ENCODE measurements around the gene NFYC.
"Not testable (repeated sequence)": the region's sequence is repeated elsewhere in the genome, so short reads cannot be mapped to it uniquely, and the experiment has no call there.

NFYC gene

DNA sequence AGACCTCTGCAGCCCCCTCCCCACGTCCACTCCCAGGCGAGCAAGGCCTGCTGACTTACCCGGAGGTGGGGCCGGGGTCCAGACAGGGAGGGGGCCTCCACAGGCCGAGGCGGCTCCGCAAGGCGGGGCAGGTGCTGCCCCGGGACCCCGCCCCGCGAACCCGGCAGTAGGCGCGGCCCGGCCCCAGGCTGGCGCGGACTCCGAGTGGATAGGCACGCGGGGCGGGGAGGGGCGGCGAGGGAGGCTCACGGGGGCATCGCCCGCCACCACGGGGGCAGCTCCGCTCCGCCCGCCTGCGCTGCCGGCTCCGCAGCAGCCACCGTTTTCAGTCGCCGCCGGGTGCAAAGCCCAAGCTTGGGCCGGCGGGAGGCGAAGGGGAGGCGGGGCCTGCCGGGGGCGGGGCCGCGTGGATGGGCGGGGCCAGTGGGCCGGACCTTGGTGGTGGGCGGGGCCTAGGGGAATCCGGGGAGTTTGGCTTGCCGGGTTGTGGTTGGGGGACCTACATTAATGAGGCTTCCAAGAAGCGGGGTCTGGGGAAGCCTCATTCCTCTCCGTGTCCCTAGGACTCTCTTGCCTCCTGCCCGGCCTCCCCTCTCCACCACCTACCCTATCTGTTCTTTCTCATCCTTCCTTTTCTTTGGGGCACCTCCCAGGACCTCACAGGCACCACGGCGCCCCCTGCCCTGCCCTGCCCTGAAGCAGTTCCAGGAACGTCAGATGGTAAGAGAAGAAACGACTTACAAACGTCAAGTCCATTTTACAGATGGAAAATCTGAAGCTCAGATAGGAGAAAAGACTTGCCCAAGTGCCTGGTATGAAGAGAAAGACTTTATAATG, 26.0 kb upstream of the NFYC start, which contains the start of gene RIMS3:
Gene RIMS3, minus strand, starts transcription at position 348 of the 837 bp plus-strand sequence. CDS start 23,757 bp downstream, outside the sequence.
- no peak for FAIRE-seq

DNA sequence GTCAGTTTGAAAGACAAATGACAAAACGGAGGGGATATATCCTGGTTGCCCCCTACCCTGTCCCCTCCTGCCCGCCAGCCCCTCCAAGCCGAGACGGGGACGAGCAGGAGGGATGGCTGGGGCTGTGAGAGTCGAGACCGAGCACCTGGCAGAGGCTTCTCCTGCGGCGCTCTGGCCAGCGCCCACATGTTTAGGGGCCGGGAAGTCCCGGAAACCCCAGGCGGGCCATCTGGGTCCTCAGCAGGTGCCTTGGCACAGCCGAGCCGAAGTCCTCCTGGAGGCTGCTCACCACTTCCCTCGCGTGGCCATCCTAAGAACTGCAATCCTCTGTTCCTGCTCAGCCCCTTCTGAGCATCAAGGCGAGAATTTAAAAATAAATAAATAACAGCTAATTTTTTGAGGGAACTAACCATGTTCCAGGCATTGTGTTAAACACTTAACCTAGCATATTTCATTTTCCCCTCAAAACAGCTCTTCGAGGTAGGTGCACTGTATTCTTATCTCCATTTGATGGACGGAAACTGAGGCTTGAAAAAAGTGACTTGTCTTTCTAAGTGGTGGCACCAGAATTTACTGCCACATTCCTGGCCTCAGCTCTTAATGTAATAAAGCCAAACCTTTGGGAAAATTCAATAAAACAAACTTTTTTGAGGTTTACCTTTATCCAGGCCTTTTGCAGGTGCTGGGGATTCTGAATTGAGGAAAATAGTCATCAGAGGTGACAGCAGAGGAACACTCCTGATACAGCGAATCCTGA, 22.6 kb upstream of the NFYC start:
- no peak for FAIRE-seq

DNA sequence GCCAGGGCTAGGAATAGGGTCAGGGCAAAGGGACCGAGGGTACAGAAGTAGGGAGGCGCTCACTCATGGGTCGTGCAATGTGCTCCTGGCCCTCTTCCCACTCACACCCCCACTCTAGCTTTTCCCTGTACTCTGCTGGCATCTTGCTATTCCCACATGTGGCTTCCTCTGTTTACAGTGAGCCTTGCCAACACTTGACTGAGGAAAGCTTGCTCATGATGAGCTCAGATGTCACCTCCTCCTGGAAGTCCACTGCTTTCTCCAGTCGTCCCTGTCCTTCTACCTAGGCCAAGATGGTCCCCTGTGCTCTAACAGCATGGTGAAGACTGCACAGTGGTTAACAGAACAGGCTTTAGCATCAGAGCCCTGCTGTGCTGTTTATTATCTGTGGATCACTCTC, 18.1 kb upstream of the NFYC start:
- no peak for FAIRE-seq

DNA sequence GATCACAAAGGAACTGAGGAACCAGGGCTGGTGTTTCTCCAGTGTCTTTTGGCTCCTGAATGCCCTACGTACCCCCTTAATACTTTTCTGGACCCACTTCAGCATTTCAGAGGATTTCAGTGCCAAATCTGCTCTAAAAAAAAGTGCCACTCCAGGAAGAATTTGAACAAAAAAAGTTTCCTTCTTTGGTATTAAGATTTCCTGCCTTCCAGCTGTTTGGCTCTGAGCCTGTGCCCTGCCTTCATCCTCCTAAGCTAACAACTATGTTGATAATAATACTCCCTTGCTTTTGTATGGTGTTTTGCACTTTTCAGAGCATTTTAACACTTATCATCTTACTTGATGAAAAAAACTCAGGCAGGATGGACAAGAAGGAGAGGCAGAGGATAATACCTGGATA, 15.0 kb upstream of the NFYC start:
- FAIRE-seq, result no peak

DNA sequence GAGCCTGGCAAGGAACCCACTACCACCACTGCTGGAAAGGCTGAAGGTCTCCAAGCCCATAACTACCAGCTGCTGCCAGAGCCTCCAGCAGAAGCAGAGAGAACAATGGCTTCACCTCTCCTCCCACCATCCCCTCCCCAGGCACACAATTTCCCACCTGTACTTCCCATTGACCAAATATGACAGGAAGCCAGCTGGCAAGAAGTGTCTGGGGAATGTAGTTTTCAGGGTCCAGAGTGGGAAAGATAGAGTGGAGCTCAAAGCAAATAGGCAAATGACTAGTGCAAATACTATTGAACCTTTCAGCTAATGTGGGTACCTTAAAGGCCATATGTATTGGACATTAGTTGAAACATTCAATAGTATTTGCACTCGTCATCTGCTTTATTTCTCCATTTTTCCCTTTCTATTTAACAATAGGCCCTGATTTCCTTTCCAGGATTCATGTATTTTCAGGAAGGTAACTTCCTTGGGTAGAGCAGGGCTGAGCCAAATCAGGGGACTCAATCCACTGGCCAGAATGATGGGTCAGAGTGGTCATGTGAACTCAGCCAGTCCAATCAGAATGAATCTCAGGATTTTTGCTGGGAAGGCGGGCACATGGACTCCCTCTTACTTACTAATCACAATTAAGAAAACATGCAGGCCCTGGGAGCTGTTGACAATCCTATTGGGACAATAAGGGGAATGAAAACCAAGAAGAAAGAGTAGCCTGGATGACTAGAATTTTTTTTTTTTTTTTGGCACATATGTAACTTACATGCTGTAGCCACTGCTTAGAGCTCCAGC, 12.1 kb upstream of the NFYC start:
- FAIRE-seq, result no peak

DNA sequence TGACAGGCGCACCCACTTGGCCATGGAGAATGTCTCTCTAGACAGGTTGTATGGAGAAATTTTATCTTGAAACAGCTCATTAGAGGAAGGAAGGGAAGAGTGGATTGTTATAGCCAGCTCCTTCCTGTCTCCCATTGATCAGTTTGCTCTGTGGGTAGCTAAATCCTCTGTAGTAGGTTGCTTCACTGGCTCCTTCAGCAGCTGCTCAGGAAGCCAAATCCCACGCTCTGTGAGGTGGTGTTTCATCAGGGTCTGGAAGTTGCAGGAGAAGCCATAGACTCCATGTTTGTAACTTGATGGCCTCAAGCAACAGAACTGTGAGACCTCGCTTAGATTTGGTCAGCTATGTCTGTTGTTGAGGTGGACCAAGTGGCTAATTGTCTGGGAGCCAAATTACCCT, 6.8 kb upstream of the NFYC start:
- no peak for FAIRE-seq

DNA sequence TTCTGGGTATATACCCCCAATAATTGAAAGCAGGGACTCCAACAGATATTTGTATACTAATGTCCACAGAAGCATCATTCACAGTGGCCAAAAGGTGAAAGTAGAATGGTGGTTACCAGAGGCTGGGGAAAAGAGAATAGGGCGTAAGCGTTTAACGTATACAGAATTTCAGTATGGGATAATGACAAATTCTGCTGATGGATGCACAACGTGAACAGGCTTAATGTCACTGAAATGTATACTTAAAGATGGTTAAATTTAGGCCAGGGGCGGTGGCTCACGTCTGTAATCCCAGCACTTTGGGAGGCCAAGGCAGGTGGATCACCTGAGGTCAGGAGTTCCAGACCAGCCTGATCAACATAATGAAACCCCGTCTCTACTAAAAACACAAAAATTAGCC, 4.4 kb upstream of the NFYC start:
- no peak for FAIRE-seq

DNA sequence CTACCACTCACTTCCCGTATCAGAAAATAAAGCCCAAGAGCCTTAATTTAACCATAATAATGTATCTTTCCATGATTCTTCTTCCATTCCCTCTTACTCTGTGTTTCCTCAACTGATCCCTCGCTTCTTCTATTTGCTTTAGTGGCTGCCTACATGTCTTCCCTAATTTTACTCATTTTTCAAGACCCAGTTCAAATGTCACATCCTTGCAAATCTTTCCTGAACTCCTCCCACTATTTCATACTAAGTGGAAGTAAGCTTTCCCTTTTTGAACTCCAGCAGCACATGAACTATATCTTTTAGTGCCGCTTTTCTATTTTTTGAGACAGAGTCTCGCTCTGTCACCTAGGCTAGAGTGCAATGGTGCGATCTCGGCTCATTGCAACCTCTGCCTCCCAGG, 3.8 kb upstream of the NFYC start:
- FAIRE-seq, result no peak

DNA sequence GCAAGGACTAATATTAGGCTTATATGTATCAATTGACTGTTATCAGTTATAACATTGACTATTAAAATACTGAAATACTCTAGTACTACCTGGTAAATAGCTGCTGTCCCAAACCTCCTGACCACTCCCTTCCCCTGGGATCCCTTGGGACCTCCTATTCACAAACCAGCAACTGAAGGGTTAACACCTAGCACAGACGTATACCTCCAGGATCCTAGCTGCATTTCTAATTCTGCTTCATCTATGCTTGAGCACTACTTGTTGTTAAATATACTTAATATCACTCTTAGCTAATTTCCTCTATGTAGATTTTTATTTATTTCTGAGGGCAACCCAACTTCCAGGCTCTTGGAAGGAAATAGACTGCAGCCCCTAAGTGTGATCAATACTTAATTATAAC, 1.8 kb upstream of the NFYC start:
- no peak for FAIRE-seq

DNA sequence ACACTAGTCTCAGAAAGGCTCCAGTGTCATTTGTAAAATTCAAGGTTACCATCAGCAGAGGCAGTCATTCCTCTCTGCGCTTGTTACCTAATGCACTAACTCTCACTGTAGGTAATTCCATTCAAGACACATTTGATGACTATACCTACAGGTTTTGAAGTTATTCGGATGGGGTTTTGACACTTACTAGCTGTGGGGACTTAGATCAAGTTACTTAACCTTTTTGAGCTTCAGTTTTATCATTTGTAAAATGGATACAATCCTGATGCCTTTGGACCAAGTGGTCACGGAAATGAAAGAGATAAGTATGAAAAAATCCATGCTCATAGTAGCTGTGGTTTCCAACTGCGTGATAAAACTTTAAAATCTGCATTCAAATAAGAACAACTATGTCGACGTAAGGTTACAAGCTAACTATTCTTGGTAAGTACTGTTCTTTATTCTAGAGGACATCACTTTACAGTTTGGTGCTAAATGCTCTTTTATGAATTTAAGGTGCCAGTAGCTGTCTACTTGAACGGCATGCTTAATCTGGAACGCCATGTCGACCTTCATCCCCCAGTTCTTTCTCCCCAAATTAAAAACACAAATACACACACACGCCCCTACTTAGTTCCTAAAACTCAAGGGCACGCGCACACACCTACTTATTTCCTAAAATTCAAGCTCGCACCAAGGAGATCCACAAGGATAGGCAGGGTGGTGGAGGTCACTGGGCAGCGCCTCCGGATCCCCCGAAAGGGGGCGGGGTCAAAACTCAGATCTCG, 550 bp upstream of the NFYC start:
- no peak for FAIRE-seq

DNA sequence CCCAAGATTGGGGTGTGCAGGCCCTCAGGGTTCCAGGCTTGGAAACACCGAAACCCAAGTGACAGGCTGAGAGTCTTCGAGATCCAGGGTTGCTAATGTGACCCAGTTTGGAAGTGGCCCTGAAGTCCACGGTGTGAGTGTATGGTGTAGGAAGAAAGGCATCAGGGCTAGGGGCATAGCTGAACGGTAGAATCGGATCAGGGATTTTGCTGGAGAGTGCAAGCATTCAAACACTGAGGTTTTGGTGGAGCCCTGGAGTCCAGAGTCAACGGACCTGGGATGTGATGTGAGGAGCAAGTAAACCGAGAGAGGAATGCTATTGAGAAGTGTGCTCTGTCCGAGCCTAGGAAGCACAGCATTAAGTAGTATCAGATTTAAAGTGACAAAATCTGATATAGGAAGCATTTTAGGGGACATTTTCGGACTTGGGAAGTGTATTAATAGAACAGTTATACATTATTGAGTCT, 958 bp downstream of the NFYC start:
- no peak for FAIRE-seq

DNA sequence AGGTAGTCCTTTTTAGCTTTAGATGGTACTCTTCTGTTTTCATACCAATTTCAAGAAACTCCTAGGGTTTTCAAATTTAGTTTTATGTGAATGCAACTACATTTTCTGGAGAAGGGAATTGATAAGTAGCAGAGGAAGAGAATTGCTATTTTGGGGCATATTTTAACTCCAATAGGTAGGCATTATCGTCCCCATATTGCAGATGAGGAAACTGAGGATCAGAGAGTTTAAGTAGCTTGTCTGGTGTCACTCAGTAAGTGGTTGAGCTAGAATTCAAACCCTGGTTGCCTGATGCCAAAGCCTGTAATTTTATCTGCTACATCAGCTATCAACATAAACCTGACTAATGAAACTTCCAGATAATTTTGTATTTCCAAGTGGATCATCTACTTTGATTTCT, 1.9 kb downstream of the NFYC start:
- no peak for FAIRE-seq

DNA sequence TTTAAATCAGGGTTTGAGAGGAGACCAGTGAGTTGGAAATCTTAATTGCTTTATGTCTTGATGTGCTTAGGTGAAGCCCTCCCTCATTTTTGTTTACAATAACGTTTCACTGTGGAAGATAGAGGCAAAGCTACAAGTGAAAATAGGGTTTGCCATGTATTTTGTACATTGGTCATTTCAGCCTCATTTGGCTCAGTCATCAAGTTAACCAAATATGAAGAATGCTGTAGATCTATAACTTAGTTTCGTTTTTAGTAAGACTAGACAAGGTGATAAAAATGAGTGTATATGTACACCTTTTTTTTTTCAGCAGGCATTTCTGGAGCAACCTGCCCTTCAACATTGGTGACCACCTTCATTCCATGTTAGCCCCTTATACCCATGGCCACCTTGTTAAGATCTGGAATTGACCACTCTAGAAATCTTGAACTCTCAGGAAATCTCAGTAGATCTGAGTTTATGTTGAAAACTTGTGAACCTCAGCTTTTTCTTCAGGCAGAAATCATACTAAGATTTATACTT, 2.9 kb downstream of the NFYC start:
- FAIRE-seq, result no peak

DNA sequence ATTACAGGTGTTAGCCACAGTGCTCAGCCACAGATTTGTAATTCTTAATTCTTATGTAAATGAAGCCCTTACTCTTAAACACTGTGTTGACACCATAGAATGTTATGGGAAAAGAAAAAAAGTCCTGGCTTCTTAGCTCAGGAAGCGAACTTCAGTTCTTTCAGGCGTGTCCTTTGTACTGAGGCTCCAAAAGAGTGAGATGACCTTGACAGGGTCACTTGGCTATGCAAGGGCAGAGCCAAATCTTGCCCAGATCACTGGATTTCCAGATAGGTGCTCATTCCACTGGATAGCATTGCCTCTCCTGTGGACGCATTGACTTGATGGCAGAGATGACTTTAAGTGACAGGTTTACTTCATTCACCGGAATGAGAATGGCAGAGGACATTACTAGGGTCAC, 4.8 kb downstream of the NFYC start:
- no peak for FAIRE-seq

DNA sequence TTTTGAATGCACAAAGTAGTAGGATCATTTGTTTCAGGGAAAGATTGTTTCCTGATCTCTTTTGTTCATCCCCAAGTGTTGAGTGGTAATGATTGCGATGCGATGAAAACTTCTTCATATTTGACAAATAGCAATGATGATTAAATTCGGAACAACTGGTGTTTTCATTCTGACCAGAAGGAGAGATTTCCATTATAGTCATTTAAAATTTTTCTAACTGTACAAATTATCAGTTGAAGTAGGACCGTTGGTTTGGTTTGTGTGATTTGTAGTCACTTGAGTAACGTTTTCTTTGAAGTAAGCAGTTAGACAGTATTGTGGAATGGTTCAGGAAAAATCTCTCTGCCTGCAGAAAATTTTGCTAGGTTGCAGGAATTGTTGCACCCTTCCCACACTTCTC, 5.9 kb downstream of the NFYC start:
- no peak for FAIRE-seq

DNA sequence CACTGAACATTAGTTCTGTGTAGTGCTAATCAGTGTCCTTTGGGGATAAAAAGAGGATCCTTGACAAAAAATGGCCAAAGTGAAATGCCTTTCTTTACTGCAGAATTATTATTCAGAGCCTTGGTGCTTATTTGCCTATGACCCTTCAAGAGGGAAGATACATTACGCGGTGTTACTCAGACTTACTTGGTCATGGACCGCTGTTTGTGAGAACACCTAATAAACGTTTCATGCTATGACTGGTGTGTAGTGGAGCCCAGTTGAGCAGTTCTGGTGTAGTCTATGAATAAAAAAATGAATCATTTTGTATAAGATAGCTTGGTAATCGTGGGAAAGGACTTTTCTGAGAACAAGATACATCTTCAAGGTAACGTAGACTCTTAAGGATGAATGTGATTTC, 8.3 kb downstream of the NFYC start:
- FAIRE-seq, result no peak

DNA sequence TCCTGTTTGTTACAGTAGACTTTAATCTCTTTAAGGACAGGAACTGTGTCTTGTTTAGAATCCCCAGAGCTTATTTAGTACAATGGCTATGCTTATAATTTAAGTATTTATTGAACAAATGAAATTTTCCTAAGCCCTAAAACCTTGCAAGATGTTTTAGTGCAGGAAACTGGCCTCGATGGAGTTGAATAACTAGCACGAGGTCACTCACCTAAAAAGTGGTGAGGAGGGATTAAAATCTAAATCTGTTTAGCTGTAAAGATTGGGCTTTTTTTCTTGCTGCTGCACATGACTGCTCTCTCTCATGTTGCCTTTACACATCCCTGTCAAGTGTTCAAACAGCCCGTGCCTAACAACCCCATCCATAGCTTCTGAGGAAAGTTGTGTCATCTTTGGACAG, 10.2 kb downstream of the NFYC start:
- FAIRE-seq, result no peak

DNA sequence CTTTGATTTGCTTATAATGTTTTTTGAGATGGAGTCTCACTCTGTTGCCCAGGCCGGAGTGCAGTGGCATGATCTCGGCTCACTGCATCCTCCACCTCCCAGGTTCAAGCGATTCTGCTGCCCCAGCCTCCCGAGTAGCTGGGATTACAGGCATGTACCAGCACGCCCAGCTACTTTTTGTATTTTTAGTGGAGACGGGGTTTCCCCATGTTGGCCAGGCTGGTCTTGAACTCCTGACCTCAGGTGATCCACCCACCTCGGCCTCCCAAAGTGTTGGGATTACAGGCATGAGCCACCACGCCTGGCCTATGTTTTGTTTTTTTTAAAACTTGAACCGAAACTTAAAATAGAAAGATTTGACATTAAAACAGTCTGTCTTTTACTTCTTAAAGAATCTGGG, 11.3 kb downstream of the NFYC start:
- not testable (repeated sequence) for FAIRE-seq

DNA sequence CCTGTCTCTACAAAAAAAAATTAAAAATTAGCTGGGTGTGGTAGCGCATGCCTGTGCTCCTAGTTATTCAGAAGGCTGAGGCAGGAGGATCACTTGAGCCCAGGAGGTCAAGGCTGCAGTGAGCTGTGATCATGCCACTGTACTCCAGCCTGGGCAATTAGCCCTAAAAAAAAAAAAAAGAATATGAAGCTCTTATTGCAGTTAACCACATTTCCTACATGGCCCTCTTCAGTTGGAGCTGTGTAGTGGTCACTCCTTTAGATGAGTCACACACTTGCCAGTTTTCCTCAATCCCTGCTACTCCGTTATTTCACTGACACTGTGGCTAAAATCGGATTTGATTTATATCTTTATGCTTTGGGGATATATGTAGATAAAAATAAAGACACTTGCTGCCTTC, 11.8 kb downstream of the NFYC start:
- no peak for FAIRE-seq

DNA sequence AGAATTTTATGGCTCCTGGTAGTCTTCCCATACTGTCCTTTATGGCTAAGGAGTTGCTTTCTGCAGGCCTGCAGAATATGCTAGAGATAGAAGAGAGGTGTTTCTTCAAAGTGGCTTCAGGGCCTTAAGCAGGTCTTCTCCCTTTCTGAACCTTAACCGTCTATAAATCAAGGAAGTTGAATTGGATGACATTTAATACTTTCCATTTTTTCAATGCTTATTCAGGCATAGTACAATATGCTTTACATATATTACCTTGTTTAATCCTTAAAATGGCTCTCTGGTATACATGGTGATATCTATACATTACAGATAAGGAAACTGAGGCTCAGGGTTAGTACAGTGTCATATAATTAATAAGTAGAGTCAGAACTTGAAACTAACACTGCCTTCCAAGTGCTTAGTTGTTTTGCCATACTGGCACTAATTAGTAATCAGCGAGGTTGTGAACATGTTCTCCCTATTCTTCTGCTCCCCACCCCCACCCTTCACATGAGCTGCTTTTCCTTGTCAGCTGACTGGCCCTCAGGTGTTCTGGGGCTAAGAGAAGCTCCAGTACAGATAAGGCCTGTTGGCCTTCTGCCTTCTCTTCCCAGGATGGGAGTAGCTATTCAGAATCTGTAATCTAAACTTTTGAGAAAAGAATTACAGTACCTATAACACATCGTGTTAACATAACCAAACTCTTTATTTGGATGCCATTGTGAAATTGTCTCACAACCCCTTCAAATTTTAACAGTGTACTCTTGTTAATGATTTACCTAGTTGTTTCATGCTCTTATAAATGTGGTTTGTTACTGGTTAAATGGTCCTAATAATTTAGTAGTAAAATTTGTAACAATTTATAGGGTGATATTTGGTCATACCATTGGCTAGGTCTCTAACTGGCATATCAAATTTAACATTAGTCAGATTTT, 13.6 kb downstream of the NFYC start:
- no peak for FAIRE-seq

DNA sequence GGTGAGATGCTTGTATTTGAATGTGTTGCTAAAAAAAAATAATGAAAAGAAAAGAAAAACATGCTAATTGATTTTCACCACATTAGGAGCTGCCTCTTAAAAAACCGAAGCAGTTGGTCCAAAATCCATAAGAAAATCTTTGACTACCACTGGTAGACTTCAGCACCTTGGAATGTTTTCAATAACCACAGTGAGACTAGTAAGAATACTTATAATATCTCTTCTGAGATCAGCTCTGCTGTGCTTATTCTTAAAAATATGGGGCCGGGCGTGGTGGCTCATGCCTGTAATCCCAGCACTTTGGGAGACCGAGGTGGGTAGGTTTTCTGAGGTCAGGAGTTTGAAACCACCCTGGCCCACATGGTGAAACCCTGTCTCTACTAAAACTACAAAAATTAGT, 15.1 kb downstream of the NFYC start:
- FAIRE-seq, result no peak

Data from A204.1 (cell line).